ENCODE data around the gene SHB. TPM values are rescaled to one million over a fixed set of nuclear protein-coding genes. Genes with fewer than 3 reads are reported as not detected.
A peak's percentile ranks its signal among the peaks of the same experiment; 100 is the strongest.

SHB gene
- total RNA-seq, 2 donors from 2014 or later, result 33.9 to 39.9 TPM

DNA sequence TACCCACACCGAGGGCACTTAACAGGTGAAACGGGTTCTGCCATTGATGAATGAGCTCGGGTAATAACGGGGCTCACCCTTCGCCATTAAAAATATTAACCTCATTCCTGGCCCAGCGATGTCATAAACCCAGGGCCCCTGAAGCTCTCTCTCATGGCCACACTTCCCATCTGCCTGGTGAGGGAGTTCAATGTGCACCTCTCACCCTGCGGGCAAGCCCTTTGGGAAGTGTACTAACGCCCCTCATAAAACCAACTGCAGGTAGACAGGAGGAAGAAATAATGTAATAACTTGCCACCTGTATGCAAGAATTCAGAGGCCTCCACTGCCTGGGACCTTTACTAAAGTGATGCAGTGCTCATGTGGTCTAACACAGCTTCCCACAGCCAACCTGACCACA lies 35.1 kb downstream of the SHB start:
- Histone ChIP-seq H3K27me3 (no peaks in the 10 kb centered on the region), H3K36me3 (no peaks in the 10 kb centered on the region), H3K4me1 (peaks cover 0 to 59% of the 10 kb centered on the region in 2 donors), H3K4me3 (no peak overlapping the region), H3K27ac (no peak overlapping the region), H3K9me3 (no peaks in the 10 kb centered on the region)
- no peak for DNase-seq (ENCODE audit: low spot score)
- TF ChIP-seq CTCF (IDR thresholded peaks at IDR 0.05), result no peak

DNA sequence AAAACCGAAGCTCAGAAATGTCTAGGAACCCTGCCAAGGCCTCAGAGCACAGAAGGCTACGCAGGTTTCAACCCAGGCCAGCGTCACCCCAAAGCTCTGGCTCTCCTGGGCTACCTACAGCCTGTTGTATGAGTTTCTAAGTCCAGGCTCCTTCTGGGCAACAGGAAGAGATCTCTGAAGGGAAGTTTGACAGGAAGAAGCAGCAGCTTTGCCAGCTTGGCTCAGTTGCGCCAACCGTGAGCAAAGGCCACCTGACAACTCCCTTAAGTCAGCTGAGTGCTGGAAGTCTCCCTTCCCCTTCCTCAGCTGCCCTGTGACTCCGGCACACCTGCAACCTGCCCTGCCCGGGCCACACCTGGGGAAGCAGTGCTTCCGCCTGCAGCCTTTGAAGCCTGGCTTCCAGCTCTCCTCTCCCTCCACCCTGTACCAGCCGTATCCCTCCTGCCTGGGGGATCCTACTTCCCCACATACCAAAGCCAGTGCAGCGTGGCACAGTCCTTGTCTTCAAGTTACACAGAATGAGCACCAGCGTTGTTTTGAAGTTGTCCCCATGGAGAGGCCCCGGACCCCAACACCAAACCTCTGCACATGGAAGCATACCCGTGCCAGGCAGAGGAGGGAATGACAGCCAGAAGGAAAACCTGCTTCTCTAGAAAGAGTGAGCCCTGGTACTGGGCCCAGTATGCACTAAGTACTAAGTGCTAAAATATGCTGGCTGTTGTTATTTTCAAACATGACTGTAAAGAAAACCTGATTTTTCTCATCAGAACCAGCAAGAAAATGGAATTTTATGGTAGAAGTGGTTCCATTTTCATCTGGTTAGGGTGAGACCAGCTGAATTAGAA lies 36.5 kb downstream of the SHB start:
- H3K9me3 ChIP-seq, result no peaks in the 10 kb centered on the region
- H3K27me3 ChIP-seq, result no peaks in the 10 kb centered on the region
- H3K4me1 ChIP-seq, result peaks cover 0 to 56% of the 10 kb centered on the region in 2 donors
- no peaks in the 10 kb centered on the region for H3K36me3 ChIP-seq
- DNase-seq (ENCODE audit: low spot score), result no peak
- no peak for TF ChIP-seq CTCF (IDR thresholded peaks at IDR 0.05)
- H3K4me3 ChIP-seq, result no peak overlapping the region
- peak overlapping the region; percentile 24 to 35 for H3K27ac ChIP-seq

- TF ChIP-seq CTCF (IDR thresholded peaks at IDR 0.05), result no peak
- Histone ChIP-seq H3K4me3 (no peak overlapping the region), H3K9me3 (no peaks in the 10 kb centered on the region), H3K27me3 (no peaks in the 10 kb centered on the region), H3K36me3 (no peaks in the 10 kb centered on the region), H3K27ac (peak overlapping the region; percentile 24 to 35), H3K4me1 (peaks cover 0 to 57% of the 10 kb centered on the region in 2 donors)
- no peak for DNase-seq (ENCODE audit: low spot score)
These were observed 37.4 kb downstream of the SHB start for GRCh38 chr9:38031594-38031993.

DNA sequence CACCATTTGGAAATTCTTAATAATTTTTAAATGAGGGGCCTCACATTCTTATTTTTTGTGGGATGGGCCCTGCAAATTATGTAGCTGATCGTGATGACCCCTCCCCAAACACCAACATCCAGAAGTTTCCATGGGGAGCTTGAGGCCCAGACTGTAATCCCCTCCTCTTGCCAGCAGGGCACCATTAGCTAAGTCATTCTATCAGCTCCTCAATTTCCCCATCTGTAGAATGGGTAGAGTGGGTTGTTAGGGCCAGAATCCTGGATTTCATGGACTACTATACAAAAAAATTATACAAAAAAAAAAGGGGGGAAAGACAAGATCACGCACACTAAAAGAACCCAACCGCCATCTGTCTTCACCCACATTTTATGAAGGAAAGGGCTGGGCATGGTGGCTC lies 38.4 kb downstream of the SHB start:
- Histone ChIP-seq H3K36me3 (no peaks in the 10 kb centered on the region), H3K27ac (no peak overlapping the region), H3K9me3 (no peaks in the 10 kb centered on the region), H3K4me1 (peaks cover 0 to 57% of the 10 kb centered on the region in 2 donors), H3K4me3 (no peak overlapping the region), H3K27me3 (no peaks in the 10 kb centered on the region)
- TF ChIP-seq CTCF (IDR thresholded peaks at IDR 0.05), result no peak
- DNase-seq (ENCODE audit: low spot score), result no peak

DNA sequence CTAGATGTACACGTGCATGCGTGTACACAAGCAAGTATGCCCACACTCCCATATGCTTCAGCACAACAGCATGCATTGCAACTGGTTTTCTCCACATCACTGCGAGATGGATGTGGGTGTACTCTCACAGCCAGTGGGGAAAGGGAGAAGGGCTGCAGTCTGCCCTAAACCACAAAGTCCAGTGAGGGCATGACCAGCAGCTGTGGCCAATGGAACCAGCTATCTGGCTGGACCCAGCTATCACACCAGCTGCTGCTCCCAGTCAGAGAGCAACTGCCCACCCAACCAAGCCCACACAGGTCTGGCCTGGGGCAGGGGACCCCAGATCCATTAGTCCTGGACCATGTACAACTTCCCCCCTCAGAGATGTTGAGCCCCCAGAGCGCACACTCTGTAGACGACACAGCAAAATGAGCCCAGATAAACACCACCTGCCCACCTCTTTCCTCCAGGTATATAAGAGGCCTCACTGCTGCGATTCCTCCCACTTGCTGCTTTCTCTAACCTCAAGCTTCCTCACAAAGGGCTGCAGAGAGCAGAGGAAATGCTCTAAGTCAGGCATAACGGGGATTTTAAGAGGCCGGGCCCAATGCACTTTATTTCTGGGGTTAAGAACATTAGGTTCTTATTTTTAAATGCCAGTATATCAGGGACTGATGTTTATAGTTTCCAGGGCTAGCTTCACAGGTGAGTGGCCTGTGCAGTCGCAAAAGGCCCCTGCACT lies 39.0 kb downstream of the SHB start:
- no peak for TF ChIP-seq CTCF (IDR thresholded peaks at IDR 0.05)
- no peak for DNase-seq (ENCODE audit: low spot score)
- H3K4me3 ChIP-seq, result no peak overlapping the region
- H3K4me1 ChIP-seq, result peaks cover 0 to 60% of the 10 kb centered on the region in 2 donors
- no peaks in the 10 kb centered on the region for H3K27me3 ChIP-seq
- H3K36me3 ChIP-seq, result no peaks in the 10 kb centered on the region
- no peaks in the 10 kb centered on the region for H3K9me3 ChIP-seq
- no peak overlapping the region for H3K27ac ChIP-seq
